DMS53 (cell line): ENCODE data around the gene BID.
A peak's percentile ranks its signal among the peaks of the same experiment; 100 is the strongest.

Source experiments
- DNase-seq: peaks from one replicate; lab custom pipeline; 2025; lab: John Stamatoyannopoulos, UW

BID gene

DNA sequence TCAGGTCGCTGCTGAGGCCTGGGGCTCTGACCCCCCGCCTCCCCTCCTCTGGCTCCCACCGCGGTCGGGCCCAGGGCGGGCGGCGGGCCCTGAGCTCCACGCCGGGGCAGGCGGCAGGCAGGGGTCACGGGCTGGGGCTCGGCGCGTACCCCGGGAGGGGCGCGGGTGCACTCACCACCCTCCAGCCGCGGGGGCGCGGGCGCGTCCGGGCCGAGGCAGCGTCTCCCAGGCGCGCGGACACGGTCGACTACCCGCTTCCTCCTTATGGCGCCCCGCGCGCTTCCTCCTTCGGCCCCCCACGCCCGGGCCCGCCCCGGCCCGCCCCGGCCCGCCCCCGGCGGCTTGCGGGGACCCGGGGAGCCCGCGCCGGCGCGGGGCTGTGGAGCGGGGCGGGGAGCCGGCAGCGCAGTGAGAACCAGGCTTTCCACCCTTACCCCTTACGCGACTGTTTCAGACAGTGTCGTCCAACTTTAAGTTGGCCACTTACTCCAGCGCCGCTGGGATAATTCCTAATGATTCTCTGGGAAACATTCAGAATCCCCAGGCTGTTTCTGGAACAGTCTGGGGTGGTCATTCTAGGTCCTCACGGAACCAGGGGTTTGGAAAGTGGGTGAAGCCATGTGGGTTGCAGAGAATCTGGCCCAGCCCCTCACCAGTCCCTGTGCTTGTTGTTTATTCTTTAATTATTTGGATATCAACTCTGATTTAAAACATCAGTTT is at the start of gene BID:
BID (minus strand) TSS at position 264 of the 720 bp plus-strand sequence. CDS start 24,353 bp downstream, outside the sequence.
- peak; percentile 56 for DNase-seq

GRCh38 chr22:17823964-17824363 is 49.7 kb upstream of the BID start:
- no peak for DNase-seq

GRCh38 chr22:17823226-17823625 is 49.0 kb upstream of the BID start:
- no peak for DNase-seq

- no peak for DNase-seq
Measured at GRCh38 chr22:17822087-17822486, 47.8 kb upstream of the BID start.

GRCh38 chr22:17820879-17821439 is 46.7 kb upstream of the BID start:
- no peak for DNase-seq

- no peak for DNase-seq
Measured at GRCh38 chr22:17818649-17819048, 44.4 kb upstream of the BID start.

DNA sequence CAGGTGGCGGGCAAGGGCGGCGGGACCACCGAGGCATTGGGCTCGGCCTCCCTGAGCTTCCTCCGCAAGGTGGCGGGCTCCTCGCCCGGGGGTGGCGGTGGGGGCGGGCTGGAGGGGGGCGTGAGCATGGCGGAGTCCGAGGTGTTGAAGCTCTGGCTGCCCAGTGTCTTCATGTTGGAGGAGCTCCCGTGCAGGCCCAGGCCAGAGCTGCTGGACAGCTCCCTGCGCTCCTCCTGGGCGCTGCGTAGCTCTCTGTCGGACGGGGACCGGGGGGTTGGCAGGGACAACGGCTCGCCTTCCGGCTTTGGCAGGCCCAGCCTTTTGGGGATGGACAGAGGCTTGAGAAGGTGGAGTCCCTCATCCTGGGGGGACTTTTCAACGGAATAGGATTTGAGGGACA is 43.9 kb upstream of the BID start:
- DNase-seq, result no peak

- no peak for DNase-seq
Measured at GRCh38 chr22:17817511-17818065, 43.3 kb upstream of the BID start.

DNA sequence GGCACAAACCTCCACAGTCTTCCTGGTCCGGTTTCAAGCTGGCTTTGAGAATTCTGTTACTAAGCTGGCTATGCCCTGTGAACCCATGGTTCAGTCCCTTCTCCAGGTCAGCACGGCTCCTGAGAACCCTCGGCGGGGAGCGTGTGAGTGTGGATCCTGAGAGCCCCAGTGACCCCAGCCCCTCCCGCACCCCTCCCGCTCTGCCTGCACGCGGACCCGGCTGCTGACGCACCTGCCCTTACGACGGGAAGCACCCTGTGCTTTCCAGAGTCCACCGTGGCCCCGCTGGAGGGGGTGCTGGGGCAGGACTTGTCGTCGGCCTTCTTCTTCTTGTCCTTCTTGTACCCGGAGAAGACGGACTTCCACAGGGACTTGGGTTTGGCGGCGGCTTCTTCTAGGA is 42.8 kb upstream of the BID start:
- DNase-seq, result no peak

GRCh38 chr22:17816649-17817048 is 42.4 kb upstream of the BID start:
- no peak for DNase-seq

DNA sequence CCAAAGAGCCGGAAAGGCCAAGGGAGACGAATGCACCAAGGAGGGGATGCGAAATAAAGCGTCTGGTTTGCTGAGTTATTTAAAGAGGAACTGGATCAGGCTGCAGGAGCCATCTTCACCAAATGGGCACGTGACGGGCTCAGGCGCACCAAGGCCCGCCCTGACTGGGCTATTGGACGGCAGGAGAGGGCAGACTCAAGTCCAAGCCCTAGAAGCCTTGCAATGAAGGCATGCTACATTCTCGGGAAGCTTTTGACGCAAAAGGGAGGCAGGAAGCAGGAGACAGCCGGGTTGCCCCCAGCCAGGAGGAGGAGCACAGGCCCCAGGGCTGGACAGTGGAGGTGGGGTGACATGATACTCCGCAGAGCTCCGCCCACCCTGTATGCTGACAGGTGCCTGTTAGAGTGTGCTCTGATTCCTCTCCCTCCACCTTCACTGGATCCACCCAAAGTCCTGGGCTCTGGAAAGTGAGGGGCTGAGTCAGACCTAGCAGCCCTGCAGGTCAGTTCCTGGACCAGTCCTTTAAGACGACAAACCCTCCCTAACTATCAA is 41.5 kb upstream of the BID start:
- no peak for DNase-seq

DNA sequence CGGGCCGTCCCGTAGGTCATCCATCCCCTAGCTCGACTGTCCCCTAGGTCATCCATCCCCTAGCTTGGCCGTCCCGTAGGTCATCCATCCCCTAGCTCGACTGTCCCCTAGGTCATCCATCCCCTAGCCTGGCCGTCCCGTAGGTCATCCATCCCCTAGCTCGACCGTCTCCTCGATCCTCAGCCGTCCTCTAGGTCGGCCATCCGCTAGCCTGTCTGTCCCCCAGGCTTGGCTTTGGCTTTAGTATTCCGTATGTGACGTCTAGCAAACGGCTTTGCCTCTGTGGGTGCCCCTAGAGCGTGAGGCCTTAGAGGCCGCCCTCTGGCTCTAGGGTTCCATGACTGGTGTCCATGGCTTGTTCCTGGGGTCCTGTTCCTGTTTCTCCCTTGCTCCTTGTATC is 40.6 kb upstream of the BID start:
- DNase-seq, result no peak

DNA sequence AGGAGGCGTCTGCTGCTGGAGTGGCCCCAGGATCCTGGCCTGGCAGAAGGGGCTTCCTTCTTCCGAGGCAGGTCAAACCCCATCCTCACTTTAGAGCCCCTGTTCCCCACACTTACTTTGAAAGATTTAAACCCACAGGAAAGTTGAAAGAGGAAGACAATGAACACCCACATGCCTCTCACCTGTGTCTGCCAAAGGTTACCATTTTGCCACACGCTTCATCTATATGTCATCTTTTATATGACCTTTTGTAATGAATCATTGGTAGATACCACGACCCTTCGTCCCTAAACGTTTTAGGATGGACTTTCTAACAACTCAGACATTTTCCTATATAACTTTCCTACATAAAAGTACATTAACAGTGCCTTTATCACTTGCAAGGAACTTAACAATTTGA is 39.8 kb upstream of the BID start:
- DNase-seq, result no peak

DNA sequence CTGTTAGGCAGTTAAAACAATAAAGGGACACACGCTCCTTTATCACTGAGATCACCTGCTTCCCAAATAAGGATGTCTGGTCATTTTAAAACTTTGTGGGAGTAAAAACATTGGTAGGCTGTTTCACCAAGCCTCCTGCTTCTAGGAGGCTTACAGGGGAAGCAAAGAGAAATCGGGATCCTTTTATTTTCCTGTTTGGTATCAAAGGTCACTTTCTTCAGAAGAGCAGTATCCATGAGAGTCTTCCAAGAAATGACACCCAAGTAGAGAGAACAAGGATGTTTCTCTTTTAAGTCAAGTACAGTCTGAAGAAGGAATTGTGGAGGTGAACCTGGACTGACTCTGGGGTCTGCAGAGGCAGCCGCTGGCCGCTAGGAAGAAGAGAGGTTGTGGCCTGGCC is 36.9 kb upstream of the BID start:
- DNase-seq, result no peak

- DNase-seq, result no peak
Measured at GRCh38 chr22:17810570-17811116, 36.4 kb upstream of the BID start.

DNA sequence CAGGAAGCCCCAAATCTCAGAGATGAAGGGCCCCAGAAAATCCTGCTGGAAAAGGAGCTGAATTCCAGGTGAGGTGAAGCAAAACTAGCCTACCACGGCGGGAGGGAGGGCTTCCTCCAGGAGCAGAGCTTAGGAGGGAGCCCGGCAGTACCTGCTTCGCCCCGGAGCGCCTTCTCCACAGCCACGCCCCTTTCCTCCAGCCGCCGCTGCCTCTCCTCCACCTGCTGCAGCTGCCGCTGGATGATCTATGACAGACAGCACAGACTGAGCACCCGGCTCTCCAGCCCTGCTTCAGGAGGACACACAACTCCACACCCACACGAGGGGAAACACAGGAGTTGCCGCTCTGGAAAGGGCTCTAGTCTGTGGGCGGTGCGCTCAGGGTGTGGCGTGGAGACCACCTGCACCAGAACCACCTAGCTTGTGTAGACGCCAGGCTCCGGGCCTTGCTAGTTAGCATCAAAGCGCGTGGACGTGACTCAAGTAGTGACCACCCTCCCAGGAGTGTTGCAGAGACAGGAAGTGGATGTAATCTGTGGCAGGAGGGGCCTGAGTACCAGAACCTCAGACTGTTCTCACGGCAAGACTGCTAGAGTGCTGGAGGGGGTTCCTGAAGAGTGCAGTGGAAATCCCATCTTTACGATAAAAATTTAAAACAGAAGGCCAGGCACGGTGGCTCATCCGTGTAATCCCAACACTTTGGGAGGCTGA is 34.6 kb upstream of the BID start:
- DNase-seq, result no peak

DNA sequence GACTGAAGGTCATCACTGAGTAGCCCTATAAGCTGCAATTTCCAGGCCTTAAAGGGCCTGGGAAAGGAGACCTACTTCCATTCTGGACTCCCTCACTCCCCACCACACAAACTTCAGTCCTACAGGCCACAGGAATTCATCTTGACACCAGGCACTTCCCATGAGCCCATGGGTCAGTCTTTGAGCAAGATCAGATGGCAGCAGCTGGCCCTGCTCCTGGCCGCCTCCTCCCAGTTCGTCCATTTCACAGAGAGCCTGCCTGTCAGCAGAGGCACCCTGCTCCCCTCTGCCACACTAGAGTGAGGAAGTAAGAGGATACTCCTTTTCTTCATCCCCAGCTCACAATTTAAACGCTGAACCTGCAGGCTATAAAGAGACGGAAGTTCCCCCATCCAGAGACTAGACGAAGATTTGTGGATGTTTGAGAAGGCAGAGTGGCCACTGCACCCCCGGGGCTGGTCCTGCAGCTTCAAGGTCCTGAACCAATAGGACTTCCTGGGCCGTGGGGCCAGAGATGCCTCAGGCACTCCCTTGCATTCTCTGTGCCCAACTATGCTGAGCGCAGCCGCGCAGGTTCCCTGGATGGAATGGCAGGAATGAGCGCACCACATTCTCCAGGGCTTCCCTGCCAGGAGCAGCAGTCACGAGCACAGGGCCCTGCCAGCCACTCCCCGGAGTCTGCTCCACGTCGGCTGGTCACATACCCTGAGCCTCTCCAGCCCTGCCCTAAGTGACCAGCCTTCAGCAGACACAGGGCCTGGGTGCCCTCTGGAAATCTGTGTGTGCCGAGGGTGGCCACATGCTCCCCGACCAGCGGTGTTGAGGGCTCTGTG is 33.5 kb upstream of the BID start:
- no peak for DNase-seq

GRCh38 chr22:17807086-17807485 is 32.8 kb upstream of the BID start:
- no peak for DNase-seq

DNA sequence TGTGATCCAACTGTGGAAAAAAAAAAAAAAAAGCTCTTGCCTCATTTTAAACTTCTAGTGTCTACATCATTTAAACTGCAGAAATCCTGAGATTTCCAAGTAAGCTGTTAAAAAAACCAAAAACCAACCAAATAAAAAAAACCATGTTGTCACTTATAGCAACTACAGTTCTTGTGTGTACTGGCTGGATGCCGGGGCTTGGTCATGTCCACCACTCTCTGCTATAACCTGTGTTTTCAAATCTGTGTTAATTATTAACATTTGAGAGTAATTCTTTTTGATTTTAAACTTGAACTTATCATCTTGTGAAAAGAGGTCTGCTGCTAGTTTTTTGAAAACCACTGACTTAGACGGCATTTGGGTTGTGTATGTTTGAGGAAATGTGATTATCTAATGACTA is 32.2 kb upstream of the BID start:
- no peak for DNase-seq

DNA sequence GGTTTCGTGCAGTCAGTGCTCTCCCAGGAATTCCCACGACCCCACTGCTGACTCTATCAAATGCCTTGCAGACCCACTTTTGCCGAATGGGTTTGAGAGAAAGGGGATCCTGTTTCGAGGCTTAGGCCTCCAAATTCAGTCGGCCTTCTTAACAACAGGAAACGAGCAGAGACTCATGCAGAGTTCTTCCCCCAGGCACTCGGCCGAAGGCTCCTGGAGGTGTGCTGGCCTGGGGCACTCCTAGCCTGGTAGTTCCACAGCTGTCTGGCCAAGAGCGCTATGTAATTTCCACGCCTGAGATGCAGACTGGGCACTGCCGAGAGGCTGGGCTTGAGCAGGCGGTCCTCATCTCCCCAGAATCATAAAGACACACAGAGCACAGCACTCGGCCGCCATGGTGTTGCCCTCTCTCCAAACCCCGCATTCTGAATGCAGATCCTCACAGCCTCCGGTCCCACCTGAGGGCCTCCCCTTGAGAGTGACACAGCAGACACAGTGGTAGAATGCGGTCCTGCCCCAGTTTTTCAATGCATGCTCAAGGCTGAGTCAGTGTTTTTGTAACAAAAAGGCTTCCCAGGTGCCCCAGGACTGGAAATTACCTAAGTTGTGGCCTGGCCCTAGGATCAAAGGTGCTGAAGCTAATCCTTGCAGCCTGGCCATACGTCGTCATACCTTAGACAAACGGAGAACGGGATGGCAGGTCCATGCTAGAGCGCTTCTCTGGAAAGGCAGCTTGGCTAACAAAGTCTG is 30.2 kb upstream of the BID start:
- no peak for DNase-seq
